Esophagus muscularis mucosa (tissue), 4 donors: ENCODE measurements around the gene BHLHA9.

Source experiments
- CTCF ChIP-seq, 3 experiments: fragments of 200-600 bp in 2 of 3; fragments of 450-650 bp in 1 of 3; sonication (generic) in 2 of 3; IDR thresholded peaks; one replicate each; pipeline ENCODE4 v1.5.1; 2017 to 2019; ENCODE audit warnings: antibody characterized with exemption in 3 of 3, mild to moderate bottlenecking in 2 of 3, moderate library complexity in 1 of 3
- EP300 ChIP-seq: sonication (generic); formaldehyde crosslinking; IDR thresholded peaks from one replicate; pipeline ENCODE4 v1.6.1; 2017; ENCODE audit warnings: antibody characterized with exemption
- POLR2A ChIP-seq: fragments of 450-650 bp; IDR thresholded peaks from one replicate; pipeline ENCODE4 v1.6.1; 2017; ENCODE audit warnings: antibody characterized with exemption, moderate library complexity, mild to moderate bottlenecking, low read depth
- POLR2AphosphoS5 ChIP-seq, 2 donors: sonication (generic); formaldehyde crosslinking; IDR thresholded peaks; one replicate each; pipeline ENCODE4 v1.6.1; 2017; ENCODE audit warnings: antibody characterized with exemption in 2 of 2

- TF ChIP-seq CTCF (IDR thresholded peaks at IDR 0.05): no peak
- no peak for TF ChIP-seq EP300
- TF ChIP-seq POLR2A: no peak
- no peak for TF ChIP-seq POLR2AphosphoS5 (IDR thresholded peaks at IDR 0.05)
Observed at GRCh38 chr17:1274245-1274608, 4.0 kb downstream of the BHLHA9 start.
